Measurements from ENCODE around the gene PDSS2. TPM values are rescaled to one million over a fixed set of nuclear protein-coding genes. Genes with fewer than 3 reads are reported as not detected.

The PDSS2 gene
- total RNA-seq, 1 donor from 2014 or later, result 18.7 TPM

- Histone ChIP-seq H3K27ac (no peak overlapping the region), H3K9me3 (no peaks in the 10 kb centered on the region), H3K36me3 (no peaks in the 10 kb centered on the region), H3K4me3 (no peak overlapping the region), H3K27me3 (no peaks in the 10 kb centered on the region), H3K4me1 (no peaks in the 10 kb centered on the region)
- DNase-seq (ENCODE audit: extremely low spot score in 2 of 2), result no peak
- TF ChIP-seq POLR2A (IDR thresholded peaks at IDR 0.05) (no peak), CTCF (IDR thresholded peaks at IDR 0.05) (no peak), POLR2AphosphoS5 (IDR thresholded peaks at IDR 0.05; ENCODE audit: insufficient read depth in 1 of 2, low read depth in 1 of 2) (no peak)
- intact Hi-C loops (cut with DNase I), result no loop called here
Measured at GRCh38 chr6:107470364-107470763, 11.0 kb upstream of the PDSS2 start.

GRCh38 chr6:107466062-107466461 lies 6.7 kb upstream of the PDSS2 start:
- Histone ChIP-seq H3K9me3 (no peaks in the 10 kb centered on the region), H3K4me3 (no peak overlapping the region), H3K27me3 (no peaks in the 10 kb centered on the region), H3K27ac (no peak overlapping the region), H3K4me1 (no peaks in the 10 kb centered on the region), H3K36me3 (no peaks in the 10 kb centered on the region)
- intact Hi-C loops (cut with DNase I), result no loop called here
- TF ChIP-seq CTCF (IDR thresholded peaks at IDR 0.05) (no peak), POLR2AphosphoS5 (IDR thresholded peaks at IDR 0.05; ENCODE audit: insufficient read depth in 1 of 2, low read depth in 1 of 2) (no peak), POLR2A (IDR thresholded peaks at IDR 0.05) (no peak)
- no peak for DNase-seq (ENCODE audit: extremely low spot score in 2 of 2)

GRCh38 chr6:107460083-107460631 lies 793 bp upstream of the PDSS2 start:
- intact Hi-C loops (cut with DNase I), result no loop called here

GRCh38 chr6:107458672-107459282 lies 587 bp downstream of the PDSS2 start:
- no peak for DNase-seq (ENCODE audit: extremely low spot score in 2 of 2)
- H3K27ac ChIP-seq, result peak overlapping the region; percentile 81
- no peaks in the 10 kb centered on the region for H3K27me3 ChIP-seq
- peaks cover 18% of the 10 kb centered on the region for H3K4me1 ChIP-seq
- intact Hi-C loops (cut with DNase I), result no loop called here
- H3K36me3 ChIP-seq, result no peaks in the 10 kb centered on the region
- TF ChIP-seq CTCF (IDR thresholded peaks at IDR 0.05) (no peak), POLR2A (IDR thresholded peaks at IDR 0.05) (no peak), POLR2AphosphoS5 (IDR thresholded peaks at IDR 0.05; ENCODE audit: insufficient read depth in 1 of 2, low read depth in 1 of 2) (no peak)
- H3K9me3 ChIP-seq, result no peaks in the 10 kb centered on the region
- H3K4me3 ChIP-seq, result peak overlapping the region; percentile 88 to 92

More at GRCh38 chr6:107460083-107460631, 793 bp upstream of the PDSS2 start:
- Histone ChIP-seq H3K9me3 (no peaks in the 10 kb centered on the region), H3K4me1 (peaks cover 18% of the 10 kb centered on the region), H3K27ac (peak overlapping the region; percentile 81), H3K36me3 (no peaks in the 10 kb centered on the region), H3K27me3 (no peaks in the 10 kb centered on the region), H3K4me3 (peak overlapping the region; percentile 88 to 92)
- TF ChIP-seq POLR2A (IDR thresholded peaks at IDR 0.05) (no peak), POLR2AphosphoS5 (IDR thresholded peaks at IDR 0.05; ENCODE audit: insufficient read depth in 1 of 2, low read depth in 1 of 2) (no peak), CTCF (IDR thresholded peaks at IDR 0.05) (peak in 1 of 3 experiments; percentile 8)
- no peak for DNase-seq (ENCODE audit: extremely low spot score in 2 of 2)

DNA sequence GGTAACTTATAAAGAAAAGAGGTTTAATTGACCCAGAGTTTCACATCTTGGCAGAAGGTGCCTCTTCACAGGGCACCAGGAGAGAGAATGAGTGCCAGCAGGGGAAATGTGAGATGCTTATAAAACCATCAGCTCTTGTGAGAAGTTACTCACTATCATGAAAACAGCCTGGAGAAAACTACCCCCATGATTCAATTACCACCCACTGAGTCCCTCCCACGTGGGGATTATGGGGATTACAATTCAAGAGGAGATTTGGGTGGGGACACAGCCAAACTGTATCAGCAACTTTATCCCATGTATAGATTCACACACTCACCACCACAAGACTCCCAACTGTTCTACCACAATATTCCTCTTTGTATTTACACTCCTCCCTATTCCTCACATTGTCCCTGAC lies 10.6 kb downstream of the PDSS2 start:
- Histone ChIP-seq H3K27ac (no peak overlapping the region), H3K4me1 (no peaks in the 10 kb centered on the region), H3K27me3 (no peaks in the 10 kb centered on the region), H3K9me3 (peaks cover 8% of the 10 kb centered on the region), H3K36me3 (no peaks in the 10 kb centered on the region), H3K4me3 (no peak overlapping the region)
- intact Hi-C loops (cut with DNase I), result no loop called here
- DNase-seq (ENCODE audit: extremely low spot score in 2 of 2), result no peak
- no peak for TF ChIP-seq POLR2A (IDR thresholded peaks at IDR 0.05)
- TF ChIP-seq POLR2AphosphoS5 (IDR thresholded peaks at IDR 0.05; ENCODE audit: insufficient read depth in 1 of 2, low read depth in 1 of 2), result no peak
- TF ChIP-seq CTCF (IDR thresholded peaks at IDR 0.05), result no peak
